Smooth muscle cell (in vitro differentiated cells): Measurements from ENCODE around the gene HHAT. TPM values are rescaled to one million over a fixed set of nuclear protein-coding genes. Genes with fewer than 3 reads are reported as not detected.

Source experiments
- DNase-seq: peaks from one replicate; lab custom pipeline; 2025; ENCODE audit not compliant: unreplicated experiment; lab: John Stamatoyannopoulos, UW
- H2AFZ ChIP-seq: fragments of 200-600 bp; sonication (generic); 2 replicates; pipeline ENCODE4 v1.6.0; 2016; ENCODE audit warnings: antibody characterized with exemption, low read depth, mild to moderate bottlenecking
- H3F3A ChIP-seq: fragments of 200-600 bp; sonication (generic); 2 replicates; pipeline ENCODE4 v1.6.0; 2017; ENCODE audit warnings: antibody characterized with exemption, low read depth
- H3K27ac ChIP-seq: fragments of 200-600 bp; sonication (generic); 2 replicates; pipeline ENCODE4 v1.5.1; 2016; ENCODE audit warnings: low read depth, mild to moderate bottlenecking
- H3K27me3 ChIP-seq: fragments of 200-600 bp; sonication (generic); 2 replicates; pipeline ENCODE4 v1.6.1; 2016; ENCODE audit warnings: low read depth, mild to moderate bottlenecking
- H3K36me3 ChIP-seq: fragments of 200-600 bp; sonication (generic); 2 replicates; pipeline ENCODE4 v1.5.1; 2016; ENCODE audit warnings: low read depth
- H3K4me1 ChIP-seq: fragments of 200-600 bp; sonication (generic); 2 replicates; pipeline ENCODE4 v1.5.1; 2016; ENCODE audit warnings: low read depth
- H3K4me2 ChIP-seq: fragments of 200-600 bp; sonication (generic); 2 replicates; pipeline ENCODE4 v1.6.0; 2016; ENCODE audit warnings: mild to moderate bottlenecking
- H3K4me3 ChIP-seq: fragments of 200-600 bp; sonication (generic); 2 replicates; pipeline ENCODE4 v1.5.1; 2016; ENCODE audit warnings: mild to moderate bottlenecking
- H3K79me2 ChIP-seq: fragments of 200-600 bp; sonication (generic); 2 replicates; pipeline ENCODE4 v1.6.0; 2016; ENCODE audit warnings: low read depth, mild to moderate bottlenecking
- H3K9ac ChIP-seq: fragments of 200-600 bp; sonication (generic); 2 replicates; pipeline ENCODE4 v1.6.0; 2016; ENCODE audit warnings: low read depth
- H3K9me3 ChIP-seq: fragments of 200-600 bp; sonication (generic); replicated peaks from 2 replicates; pipeline ENCODE4 v1.5.1; 2016; ENCODE audit warnings: low read depth
- H4K20me1 ChIP-seq: fragments of 200-600 bp; sonication (generic); 2 replicates; pipeline ENCODE4 v1.6.0; 2016; ENCODE audit warnings: low read depth
- WGBS: methylation state at CpG from one replicate; pipeline ENCODE4 v1.1.7; 2016; ENCODE audit warnings: low lambda C conversion rate; 5-methylcytosine and 5-hydroxymethylcytosine counted together
- polyA plus RNA-seq: library from polyadenylated mRNA; unstranded; fragments of >200 nt; fragmentation: Nextera tagmentation; extraction: Ambion mirVana; gene quantifications from 2 replicates; pipeline ENCODE4 v1.2.1, GENCODE V29; 2016
- total RNA-seq: library from RNA; depleted of rRNA; stranded (reverse); fragments of >200 nt; gene quantifications from 2 replicates; pipeline ENCODE4 v1.2.3, GENCODE V29; 2014
- TF ChIP-seq, protein P1 (sequence below): fragments of 200-600 bp; sonication (generic); IDR thresholded peaks from 2 replicates; pipeline ENCODE4 v1.5.1; 2017; ENCODE audit warnings: borderline replicate concordance, mild to moderate bottlenecking, antibody characterized with exemption; ENCODE audit not compliant: insufficient read depth, poor library complexity, severe bottlenecking

Gene HHAT
- total and polyA plus RNA-seq, 2 experiments from 2014 or later, result 4.6 to 9.8 TPM

DNA sequence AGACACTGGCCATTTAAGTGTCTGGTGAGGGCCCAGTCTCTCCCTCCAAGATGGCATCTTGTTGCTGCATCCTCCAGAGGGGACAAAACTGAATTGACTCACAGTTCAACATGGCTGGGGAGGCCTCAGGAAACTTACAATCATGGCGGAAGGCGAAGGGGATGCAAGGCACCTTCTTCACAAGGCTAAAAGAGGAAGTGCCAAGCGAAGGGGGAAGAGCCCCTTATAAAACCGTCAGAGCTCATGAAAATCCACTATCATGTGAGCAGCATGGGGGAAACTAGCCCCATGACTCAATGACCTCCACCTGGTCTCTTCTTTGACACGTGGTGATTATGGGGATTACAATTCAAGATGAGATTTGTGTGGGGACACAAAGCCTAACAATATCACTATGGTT lies 280.1 kb downstream of the HHAT start:
- Histone ChIP-seq H3K9ac (no peak overlapping the region), H3K27me3 (no peaks in the 10 kb centered on the region), H3K36me3 (no peaks in the 10 kb centered on the region), H2AFZ (no peak overlapping the region), H3F3A (no peaks in the 10 kb centered on the region), H3K79me2 (no peaks in the 10 kb centered on the region), H4K20me1 (no peaks in the 10 kb centered on the region), H3K27ac (no peak overlapping the region), H3K4me1 (no peaks in the 10 kb centered on the region), H3K4me3 (no peak overlapping the region), H3K9me3 (peaks cover 4% of the 10 kb centered on the region), H3K4me2 (no peak overlapping the region)
- TF ChIP-seq, protein P1, sequence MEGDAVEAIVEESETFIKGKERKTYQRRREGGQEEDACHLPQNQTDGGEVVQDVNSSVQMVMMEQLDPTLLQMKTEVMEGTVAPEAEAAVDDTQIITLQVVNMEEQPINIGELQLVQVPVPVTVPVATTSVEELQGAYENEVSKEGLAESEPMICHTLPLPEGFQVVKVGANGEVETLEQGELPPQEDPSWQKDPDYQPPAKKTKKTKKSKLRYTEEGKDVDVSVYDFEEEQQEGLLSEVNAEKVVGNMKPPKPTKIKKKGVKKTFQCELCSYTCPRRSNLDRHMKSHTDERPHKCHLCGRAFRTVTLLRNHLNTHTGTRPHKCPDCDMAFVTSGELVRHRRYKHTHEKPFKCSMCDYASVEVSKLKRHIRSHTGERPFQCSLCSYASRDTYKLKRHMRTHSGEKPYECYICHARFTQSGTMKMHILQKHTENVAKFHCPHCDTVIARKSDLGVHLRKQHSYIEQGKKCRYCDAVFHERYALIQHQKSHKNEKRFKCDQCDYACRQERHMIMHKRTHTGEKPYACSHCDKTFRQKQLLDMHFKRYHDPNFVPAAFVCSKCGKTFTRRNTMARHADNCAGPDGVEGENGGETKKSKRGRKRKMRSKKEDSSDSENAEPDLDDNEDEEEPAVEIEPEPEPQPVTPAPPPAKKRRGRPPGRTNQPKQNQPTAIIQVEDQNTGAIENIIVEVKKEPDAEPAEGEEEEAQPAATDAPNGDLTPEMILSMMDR, result no peak
- 74% methylated on average over 5 of the region's 5 CpGs for WGBS
- DNase-seq, result no peak

DNA sequence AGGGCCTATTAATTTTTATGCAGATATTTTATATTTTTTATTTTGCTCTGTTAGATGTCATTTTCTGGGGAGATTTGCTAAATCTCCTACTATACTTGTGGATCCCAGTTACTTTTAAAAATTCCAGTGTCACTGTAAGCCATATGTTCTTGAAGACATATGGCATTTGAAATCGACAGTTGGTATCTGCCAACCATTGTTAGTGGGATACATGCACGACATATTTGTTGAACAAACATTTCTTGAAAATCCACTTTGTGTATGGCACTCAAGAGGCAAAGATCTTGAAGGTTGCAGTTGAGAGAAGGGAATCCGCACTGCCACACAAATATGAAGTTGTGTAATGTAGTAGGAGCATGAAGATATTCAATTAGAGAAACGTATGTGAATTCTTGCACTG lies 287.7 kb downstream of the HHAT start:
- Histone ChIP-seq H3K4me3 (no peak overlapping the region), H3F3A (no peaks in the 10 kb centered on the region), H3K27ac (no peak overlapping the region), H3K4me1 (peaks cover 6% of the 10 kb centered on the region), H2AFZ (no peak overlapping the region), H3K4me2 (no peak overlapping the region), H3K9me3 (no peaks in the 10 kb centered on the region), H3K9ac (no peak overlapping the region), H3K27me3 (no peaks in the 10 kb centered on the region), H3K79me2 (no peaks in the 10 kb centered on the region), H3K36me3 (no peaks in the 10 kb centered on the region), H4K20me1 (no peaks in the 10 kb centered on the region)
- DNase-seq, result no peak
- TF ChIP-seq, protein P1, result no peak
- 98% methylated on average over 4 of the region's 4 CpGs for WGBS

DNA sequence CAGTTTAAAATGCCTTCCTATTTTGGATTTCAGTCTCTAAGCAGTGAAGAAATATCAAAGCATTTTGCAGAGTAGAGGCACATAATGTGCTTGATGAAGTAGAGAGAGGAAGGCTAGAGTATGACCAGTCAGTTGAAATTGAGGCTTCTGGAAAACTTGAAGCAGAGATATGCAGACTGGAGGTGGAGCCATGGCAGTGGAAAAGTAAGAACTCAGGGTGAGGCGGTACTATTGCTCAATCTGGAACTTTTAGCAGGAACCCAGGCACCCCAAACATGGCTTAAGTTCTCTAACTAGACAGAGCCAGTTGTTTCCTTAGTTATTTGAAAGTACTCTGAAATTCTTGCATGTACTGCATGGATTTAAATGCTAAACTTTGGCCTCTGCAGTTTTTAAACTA lies 288.6 kb downstream of the HHAT start:
- peaks cover 6% of the 10 kb centered on the region for H3K4me1 ChIP-seq
- no peak for DNase-seq
- WGBS, result 75% methylated on average over 1 of the region's 1 CpG
- H3K79me2 ChIP-seq, result no peaks in the 10 kb centered on the region
- no peak overlapping the region for H3K4me2 ChIP-seq
- no peaks in the 10 kb centered on the region for H3K9me3 ChIP-seq
- no peak overlapping the region for H2AFZ ChIP-seq
- no peaks in the 10 kb centered on the region for H4K20me1 ChIP-seq
- H3K27ac ChIP-seq, result no peak overlapping the region
- H3F3A ChIP-seq, result no peaks in the 10 kb centered on the region
- TF ChIP-seq, protein P1, result no peak
- H3K36me3 ChIP-seq, result no peaks in the 10 kb centered on the region
- no peaks in the 10 kb centered on the region for H3K27me3 ChIP-seq
- H3K9ac ChIP-seq, result no peak overlapping the region
- no peak overlapping the region for H3K4me3 ChIP-seq

DNA sequence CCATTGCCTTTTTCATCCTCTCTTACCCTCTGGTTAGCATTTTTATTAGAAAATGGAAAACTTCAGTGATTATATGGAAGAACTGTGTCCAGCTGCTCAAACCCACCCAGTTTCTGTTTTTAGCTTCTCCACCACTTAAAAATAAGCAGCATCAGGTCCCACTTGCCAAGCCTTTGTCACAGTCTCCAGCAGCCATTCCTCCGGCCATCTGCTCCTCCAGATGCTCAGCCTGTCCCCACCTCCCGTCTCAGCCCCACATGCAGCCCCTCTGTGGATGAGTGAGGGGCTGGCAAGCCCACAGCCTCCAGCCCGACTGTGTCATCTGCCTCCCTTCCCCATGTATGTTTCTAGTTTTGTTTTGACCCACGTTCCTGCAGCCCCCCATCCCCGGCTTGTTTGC lies 289.7 kb downstream of the HHAT start:
- no peak overlapping the region for H3K9ac ChIP-seq
- no peaks in the 10 kb centered on the region for H3K36me3 ChIP-seq
- TF ChIP-seq, protein P1, result no peak
- no peak for DNase-seq
- H3K27me3 ChIP-seq, result no peaks in the 10 kb centered on the region
- H3K4me3 ChIP-seq, result no peak overlapping the region
- H3K9me3 ChIP-seq, result no peaks in the 10 kb centered on the region
- 95% methylated on average over 5 of the region's 5 CpGs for WGBS
- H4K20me1 ChIP-seq, result no peaks in the 10 kb centered on the region
- no peak overlapping the region for H3K27ac ChIP-seq
- no peaks in the 10 kb centered on the region for H3K79me2 ChIP-seq
- no peak overlapping the region for H2AFZ ChIP-seq
- no peak overlapping the region for H3K4me2 ChIP-seq
- H3K4me1 ChIP-seq, result peaks cover 6% of the 10 kb centered on the region
- H3F3A ChIP-seq, result no peaks in the 10 kb centered on the region
